SK-N-SH (cell line): ENCODE results near the gene GGACT. TPM values are rescaled to one million over a fixed set of nuclear protein-coding genes. Genes with fewer than 3 reads are reported as not detected.

Experiments
- CTCF ChIA-PET: fragments of 300-600, 350-600 bp; formaldehyde crosslinking; extraction: SDS; loops from one replicate; lab custom pipeline; 2021; lab: Yijun Ruan, JAX
- POLR2A ChIA-PET: fragments of 350-600 bp; sonication (Branson Sonifier 250); formaldehyde crosslinking; extraction: SDS; loops from one replicate; lab custom pipeline; 2020; ENCODE audit warnings: antibody characterized with exemption, inconsistent platforms; lab: Yijun Ruan, JAX
- DNase-seq: peaks from one replicate; pipeline ENCODE4 v3.0.0; 2012
- H2AFZ ChIP-seq: fragments of 200-600 bp; sonication (generic); 2 replicates; pipeline ENCODE4 v1.8.1; 2016; ENCODE audit warnings: antibody characterized with exemption, mild to moderate bottlenecking, low read depth
- H3F3A ChIP-seq: fragments of 200-600 bp; sonication (generic); replicated peaks from 2 replicates; pipeline ENCODE3; 2016; ENCODE audit warnings: antibody characterized with exemption, mild to moderate bottlenecking; ENCODE audit not compliant: insufficient read depth
- H3K27ac ChIP-seq, 2 experiments: fragments of 200-500 bp in 1 of 2; fragments of 200-600 bp in 1 of 2; sonication (Bioruptor generic) in 1 of 2; sonication (generic), shearing (Covaris generic) in 1 of 2; 2 replicates each; pipeline versions ENCODE4 v1.5.1 to v1.6.1; 2014 to 2016; ENCODE audit warnings: low read depth in 2 of 2, inconsistent platforms in 1 of 2, low read length in 1 of 2, mild to moderate bottlenecking in 1 of 2, mixed read lengths in 1 of 2
- H3K27me3 ChIP-seq: fragments of 200-600 bp; sonication (generic), shearing (Covaris generic); 2 replicates; pipeline ENCODE4 v1.6.1; 2016; ENCODE audit warnings: mixed run types; ENCODE audit not compliant: insufficient read depth
- H3K36me3 ChIP-seq, 2 experiments: fragments of 200-500 bp in 1 of 2; fragments of 200-600 bp in 1 of 2; sonication (Bioruptor generic) in 1 of 2; sonication (generic) in 1 of 2; replicated peaks in 1 of 2; 2 replicates each; pipeline versions ENCODE3 to v1.5.1; 2014 to 2016; ENCODE audit warnings: low read length in 1 of 2, mild to moderate bottlenecking in 1 of 2; ENCODE audit not compliant: insufficient read depth in 2 of 2, control insufficient read depth in 1 of 2
- H3K4me1 ChIP-seq, 2 experiments: fragments of 200-500 bp in 1 of 2; fragments of 200-600 bp in 1 of 2; sonication (Bioruptor generic) in 1 of 2; sonication (generic), shearing (Covaris generic) in 1 of 2; 2 replicates each; pipeline versions ENCODE4 v1.5.1 to v1.6.1; 2014 to 2016; ENCODE audit warnings: low read depth in 1 of 2, low read length in 1 of 2, mixed run types in 1 of 2; ENCODE audit not compliant: insufficient read depth in 2 of 2, control insufficient read depth in 1 of 2
- H3K4me2 ChIP-seq: fragments of 200-600 bp; sonication (generic), shearing (Covaris generic); 2 replicates; pipeline ENCODE4 v1.6.1; 2017; ENCODE audit warnings: mixed run types
- H3K4me3 ChIP-seq, 2 experiments: fragments of 200-500 bp in 1 of 2; fragments of 200-600 bp in 1 of 2; sonication (Bioruptor generic) in 1 of 2; sonication (generic), shearing (Covaris generic) in 1 of 2; 2 replicates each; pipeline versions ENCODE4 v1.5.1 to v1.8.1; 2014 to 2016; ENCODE audit warnings: low read depth in 2 of 2, inconsistent platforms in 1 of 2, low read length in 1 of 2, mild to moderate bottlenecking in 1 of 2, mixed read lengths in 1 of 2, moderate library complexity in 1 of 2
- H3K79me2 ChIP-seq: fragments of 200-600 bp; sonication (generic); 2 replicates; pipeline ENCODE4 v1.8.1; 2017; ENCODE audit warnings: mild to moderate bottlenecking; ENCODE audit not compliant: insufficient read depth
- H3K9ac ChIP-seq: fragments of 200-600 bp; sonication (generic); 2 replicates; pipeline ENCODE4 v1.6.1; 2017; ENCODE audit warnings: mixed run types
- H3K9me2 ChIP-seq: fragments of 200-600 bp; sonication (generic); 2 replicates; pipeline ENCODE4 v1.6.1; 2017; ENCODE audit warnings: mixed run types
- H3K9me3 ChIP-seq: fragments of 200-600 bp; sonication (generic); 2 replicates; pipeline ENCODE4 v1.6.1; 2017; ENCODE audit warnings: mixed run types, mild to moderate bottlenecking, moderate library complexity
- H4K20me1 ChIP-seq: fragments of 200-600 bp; sonication (generic); 2 replicates; pipeline ENCODE4 v1.6.1; 2017; ENCODE audit warnings: mild to moderate bottlenecking, mixed run types; ENCODE audit not compliant: insufficient read depth
- CHD2 ChIP-seq: fragments of 150-350 bp; IDR thresholded peaks from 2 replicates; pipeline ENCODE4 v1.6.1; 2018; ENCODE audit warnings: low read length; ENCODE audit not compliant: partially characterized antibody
- CTCF ChIP-seq: fragments of 200-600 bp; sonication (generic); IDR thresholded peaks from 2 replicates; pipeline ENCODE4 v1.6.1; 2017; ENCODE audit warnings: antibody characterized with exemption, mild to moderate bottlenecking, moderate library complexity
- FOSL2 ChIP-seq: IDR thresholded peaks from 2 replicates; pipeline ENCODE4 v1.4.0; 2012; ENCODE audit warnings: low read depth, mild to moderate bottlenecking, moderate library complexity, borderline replicate concordance
- FOXM1 ChIP-seq: IDR thresholded peaks from 2 replicates; pipeline ENCODE4 v1.4.0; 2012; ENCODE audit warnings: low read depth, mild to moderate bottlenecking
- GATA2 ChIP-seq: sonication (generic); formaldehyde crosslinking; IDR thresholded peaks from 2 replicates; pipeline ENCODE4 v1.5.0; 2020; ENCODE audit warnings: mild to moderate bottlenecking, missing genetic modification reagents
- MAX ChIP-seq: IDR thresholded peaks from 2 replicates; pipeline ENCODE4 v1.4.0; 2012; ENCODE audit warnings: low read depth
- MEF2A ChIP-seq: IDR thresholded peaks from 2 replicates; pipeline ENCODE4 v1.4.0; 2012; ENCODE audit warnings: low read depth, borderline replicate concordance
- RAD21 ChIP-seq: IDR thresholded peaks from 2 replicates; pipeline ENCODE4 v1.6.1; 2012; ENCODE audit warnings: mild to moderate bottlenecking, low read length
- RCOR1 ChIP-seq: fragments of 150-350 bp; IDR thresholded peaks from 2 replicates; pipeline ENCODE4 v1.6.1; 2017; ENCODE audit warnings: antibody characterized with exemption, low read length
- REST ChIP-seq: IDR thresholded peaks from 2 replicates; pipeline ENCODE4 v1.6.1; 2012; ENCODE audit warnings: mild to moderate bottlenecking, low read depth, low read length, moderate library complexity
- RXRA ChIP-seq: IDR thresholded peaks from 2 replicates; pipeline ENCODE4 v1.4.0; 2012; ENCODE audit warnings: low read depth, mild to moderate bottlenecking, borderline replicate concordance
- SMC3 ChIP-seq: IDR thresholded peaks from 2 replicates; pipeline ENCODE4 v1.6.1; 2012; ENCODE audit warnings: low read depth, low read length, improper control_type of control experiment
- TAF1 ChIP-seq: IDR thresholded peaks from 2 replicates; pipeline ENCODE4 v1.6.1; 2012; ENCODE audit warnings: low read depth, mild to moderate bottlenecking, low read length, moderate library complexity, borderline replicate concordance
- TCF12 ChIP-seq: IDR thresholded peaks from 2 replicates; pipeline ENCODE4 v1.4.0; 2012
- USF1 ChIP-seq: IDR thresholded peaks from 2 replicates; pipeline ENCODE4 v1.4.0; 2012; ENCODE audit warnings: low read depth, borderline replicate concordance
- USF2 ChIP-seq: fragments of 150-350 bp; IDR thresholded peaks from 2 replicates; pipeline ENCODE4 v1.6.1; 2017; ENCODE audit warnings: antibody characterized with exemption, low read length, low read depth, borderline replicate concordance
- YY1 ChIP-seq: IDR thresholded peaks from 2 replicates; pipeline ENCODE4 v1.4.0; 2012; ENCODE audit warnings: low read depth, mild to moderate bottlenecking
- WGBS: methylation state at CpG from one replicate; pipeline ENCODE4 v1.1.6; 2017; ENCODE audit warnings: low lambda C conversion rate; 5-methylcytosine and 5-hydroxymethylcytosine counted together
- polyA plus RNA-seq, 3 experiments: library from polyadenylated mRNA; depleted of rRNA; stranded (reverse); fragments of >200 nt; gene quantifications; 2 replicates each; pipeline ENCODE4 v1.2.3, GENCODE V29; 2012

The GGACT gene
- polyA plus RNA-seq, 1 of the 3 experiments (the other 2 are of a cell fraction), result 7.1 TPM

GRCh38 chr13:100517135-100517534 lies 71.5 kb downstream of the GGACT start:
- Histone ChIP-seq H3K4me3 (no peak overlapping the region), H3K27me3 (no peaks in the 10 kb centered on the region), H2AFZ (no peak overlapping the region), H3K4me2 (no peak overlapping the region), H3F3A (no peaks in the 10 kb centered on the region), H3K9me2 (no peaks in the 10 kb centered on the region), H3K9me3 (no peaks in the 10 kb centered on the region), H4K20me1 (no peaks in the 10 kb centered on the region), H3K4me1 (peaks cover 6 to 15% of the 10 kb centered on the region in 2 experiments; a peak in 2 of 4 replicates), H3K36me3 (peaks cover 2 to 5% of the 10 kb centered on the region in 2 experiments), H3K9ac (no peak overlapping the region), H3K27ac (no peak overlapping the region), H3K79me2 (no peaks in the 10 kb centered on the region)
- TF ChIP-seq TCF12 (no peak), MAX (no peak), RXRA (no peak), TAF1 (no peak), USF1 (no peak), FOXM1 (no peak), CHD2 (no peak), YY1 (no peak), FOSL2 (no peak), USF2 (no peak), RCOR1 (no peak), RAD21 (no peak), REST (no peak), MEF2A (no peak), SMC3 (no peak), CTCF (no peak), GATA2 (CRISPR knock-in tag) (no peak)
- ChIA-PET POLR2A (no interaction called here), CTCF (interaction anchor here (1.4 to 9.2 kb wide), 2 partner anchors 582 to 859 kb away, joined by 3 to 107 read pairs; no protein-coding TSS in a partner anchor)
- DNase-seq, result no peak
- WGBS, result 85% methylated on average over 9 of the region's 9 CpGs
